HG03280 (cell line): ENCODE results near the gene MEPCE.
A peak's percentile ranks its signal among the peaks of the same experiment; 100 is the strongest.
"Not testable (repeated sequence)": the region's sequence is repeated elsewhere in the genome, so short reads cannot be mapped to it uniquely, and the experiment has no call there.

Experiments
- ATAC-seq: cut with Tn5 transposase; IDR thresholded peaks from one replicate; pipeline ENCODE4 v1.9.1; 2021; ENCODE audit warnings: mild to moderate bottlenecking, moderate library complexity; ENCODE audit not compliant: unreplicated experiment

MEPCE gene, protein sequence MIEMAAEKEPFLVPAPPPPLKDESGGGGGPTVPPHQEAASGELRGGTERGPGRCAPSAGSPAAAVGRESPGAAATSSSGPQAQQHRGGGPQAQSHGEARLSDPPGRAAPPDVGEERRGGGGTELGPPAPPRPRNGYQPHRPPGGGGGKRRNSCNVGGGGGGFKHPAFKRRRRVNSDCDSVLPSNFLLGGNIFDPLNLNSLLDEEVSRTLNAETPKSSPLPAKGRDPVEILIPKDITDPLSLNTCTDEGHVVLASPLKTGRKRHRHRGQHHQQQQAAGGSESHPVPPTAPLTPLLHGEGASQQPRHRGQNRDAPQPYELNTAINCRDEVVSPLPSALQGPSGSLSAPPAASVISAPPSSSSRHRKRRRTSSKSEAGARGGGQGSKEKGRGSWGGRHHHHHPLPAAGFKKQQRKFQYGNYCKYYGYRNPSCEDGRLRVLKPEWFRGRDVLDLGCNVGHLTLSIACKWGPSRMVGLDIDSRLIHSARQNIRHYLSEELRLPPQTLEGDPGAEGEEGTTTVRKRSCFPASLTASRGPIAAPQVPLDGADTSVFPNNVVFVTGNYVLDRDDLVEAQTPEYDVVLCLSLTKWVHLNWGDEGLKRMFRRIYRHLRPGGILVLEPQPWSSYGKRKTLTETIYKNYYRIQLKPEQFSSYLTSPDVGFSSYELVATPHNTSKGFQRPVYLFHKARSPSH

DNA sequence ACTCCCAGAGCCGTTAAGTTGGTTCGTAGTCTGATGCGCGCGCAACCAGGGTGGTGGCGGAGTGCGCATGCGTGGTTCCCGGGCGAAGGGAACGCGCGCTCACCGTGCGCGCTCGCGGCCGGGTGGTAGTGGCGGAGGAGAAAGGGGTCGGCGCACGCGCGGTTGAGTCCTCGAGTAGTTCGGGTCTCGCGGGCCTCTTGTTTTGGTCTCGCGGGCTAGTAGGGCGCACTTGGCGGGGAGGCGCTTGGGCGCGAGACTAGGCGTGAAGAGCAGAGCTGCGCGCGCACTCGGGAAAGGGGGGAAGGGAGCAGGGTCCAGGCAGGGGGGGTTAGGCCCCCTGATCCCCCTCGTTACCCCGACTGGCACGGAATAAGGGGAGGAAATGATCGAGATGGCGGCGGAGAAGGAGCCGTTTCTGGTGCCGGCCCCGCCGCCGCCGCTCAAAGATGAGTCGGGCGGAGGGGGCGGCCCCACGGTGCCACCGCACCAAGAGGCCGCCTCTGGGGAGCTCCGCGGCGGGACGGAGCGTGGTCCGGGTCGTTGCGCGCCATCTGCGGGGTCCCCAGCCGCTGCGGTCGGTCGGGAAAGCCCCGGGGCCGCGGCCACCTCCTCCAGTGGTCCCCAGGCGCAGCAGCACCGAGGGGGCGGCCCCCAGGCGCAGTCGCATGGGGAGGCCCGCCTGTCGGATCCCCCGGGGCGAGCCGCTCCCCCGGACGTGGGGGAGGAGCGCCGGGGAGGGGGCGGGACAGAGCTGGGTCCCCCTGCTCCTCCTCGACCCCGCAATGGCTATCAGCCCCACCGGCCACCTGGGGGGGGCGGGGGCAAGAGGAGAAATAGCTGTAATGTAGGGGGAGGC lies at the start of gene MEPCE:
TSS of gene MEPCE (plus strand) at position 195 of the 856 bp plus-strand sequence. CDS start at position 383, 188 bp downstream.
- peak; percentile 33 for ATAC-seq

DNA sequence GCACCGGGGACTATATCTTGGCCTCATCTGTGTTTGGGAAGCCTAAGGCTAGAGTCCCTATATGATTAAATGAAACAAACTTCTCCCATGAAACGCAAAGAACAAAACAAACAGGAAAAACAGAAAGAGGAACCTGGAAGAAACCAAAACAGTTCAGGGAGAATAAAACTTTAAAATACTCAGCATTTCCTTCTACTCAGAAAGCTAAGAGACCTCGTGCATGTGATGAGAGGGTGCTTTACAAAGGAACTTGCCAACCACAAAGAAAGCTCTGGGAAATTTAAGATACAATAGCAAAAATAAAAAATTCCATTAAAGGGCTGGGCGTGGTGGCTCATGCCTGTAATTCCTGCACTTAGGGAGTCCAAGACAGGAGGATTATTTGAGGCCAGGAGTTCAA lies 49.4 kb upstream of the MEPCE start:
- ATAC-seq = no peak

DNA sequence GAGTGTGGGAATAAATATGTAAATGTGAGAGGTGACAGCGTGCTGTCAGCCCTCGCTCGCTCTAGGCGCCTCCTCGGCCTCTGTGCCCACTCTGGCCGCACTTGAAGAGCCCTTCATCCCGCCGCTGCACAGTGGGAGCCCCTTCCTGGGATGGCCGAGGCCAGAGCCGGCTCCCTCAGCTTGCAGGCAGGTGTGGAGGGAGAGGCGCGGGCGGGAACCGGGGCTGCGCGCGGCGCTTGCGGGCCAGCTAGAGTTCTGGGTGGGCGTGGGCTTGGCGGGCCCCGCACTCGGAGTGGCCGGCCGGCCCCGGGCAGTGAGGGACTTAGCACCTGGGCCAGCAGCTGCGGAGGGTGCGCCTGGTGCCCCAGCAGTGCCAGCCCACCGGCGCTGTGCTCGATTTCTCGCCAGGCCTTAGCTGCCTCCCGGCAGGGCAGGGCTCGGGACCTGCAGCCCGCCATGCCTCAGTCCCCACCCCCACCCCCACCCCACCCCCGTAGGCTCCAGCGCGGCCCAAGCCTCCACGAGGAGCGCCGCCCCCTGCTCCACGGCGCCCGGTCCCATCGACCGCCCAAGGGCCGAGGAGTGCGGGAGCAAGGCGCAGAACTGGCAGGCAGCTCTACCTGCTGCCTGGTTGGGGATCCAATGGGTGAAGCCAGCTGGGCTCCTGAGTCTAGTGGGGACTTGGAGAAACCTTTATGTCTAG lies 47.9 kb upstream of the MEPCE start:
- not testable (repeated sequence) for ATAC-seq

DNA sequence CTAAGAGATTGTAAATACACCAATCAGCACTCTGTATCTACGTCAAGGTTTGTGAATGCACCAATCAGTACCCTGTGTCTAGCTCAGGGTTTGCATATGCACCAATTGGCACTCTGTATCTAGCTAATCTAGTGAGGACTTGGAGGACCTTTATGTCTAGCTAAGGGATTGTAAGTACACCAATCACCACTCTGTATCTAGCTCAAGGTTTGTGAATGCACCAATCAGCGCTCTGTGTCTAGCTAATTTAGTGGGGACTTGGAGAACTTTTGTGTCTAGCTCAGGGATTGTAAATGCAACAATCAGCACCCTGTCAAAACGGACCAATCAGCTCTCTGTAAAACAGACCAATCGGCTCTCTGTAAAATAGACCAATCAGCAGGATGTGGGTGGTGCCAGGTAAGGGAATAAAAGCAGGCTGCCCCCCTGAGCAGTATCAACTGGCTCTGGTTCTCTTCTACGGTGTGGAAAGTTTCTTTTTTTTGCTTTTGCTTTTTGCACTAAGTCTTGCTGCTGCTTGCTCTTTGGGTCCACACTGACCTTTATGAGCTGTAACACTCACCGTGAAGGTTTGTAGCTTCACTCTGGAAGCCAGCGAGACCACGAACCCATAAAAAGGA lies 47.3 kb upstream of the MEPCE start:
- ATAC-seq = not testable (repeated sequence)

DNA sequence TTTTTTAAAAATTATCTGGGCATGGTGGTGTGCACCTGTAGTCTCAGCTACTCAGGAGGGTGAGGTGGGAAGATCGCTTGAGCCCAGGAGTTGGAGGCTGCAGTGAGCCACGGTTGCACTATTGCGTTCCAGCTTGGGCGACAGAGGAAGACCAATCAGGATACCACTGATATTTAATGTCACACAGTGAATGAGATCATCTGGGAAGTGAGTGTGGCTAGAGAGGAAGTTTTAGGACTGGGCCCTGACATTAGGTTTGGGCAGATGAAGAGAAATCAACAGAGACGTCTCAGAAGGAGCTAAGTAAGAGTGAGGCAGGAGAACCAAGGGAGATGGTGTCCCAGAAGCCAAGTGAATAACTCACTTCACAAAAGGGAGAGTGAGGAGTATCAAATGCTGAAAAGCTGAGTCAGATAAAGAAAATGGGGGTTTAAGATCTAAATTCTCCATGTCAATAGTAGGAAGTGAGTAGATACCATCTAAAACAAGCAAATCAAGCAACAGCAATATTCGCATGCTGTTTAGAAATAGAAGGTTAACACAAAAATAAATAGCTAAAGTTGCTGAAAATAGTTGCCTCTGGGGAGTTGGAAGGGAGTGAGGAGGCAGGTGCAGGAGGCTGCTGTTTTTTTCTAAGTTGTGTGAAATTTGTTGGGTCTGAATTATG lies 44.9 kb upstream of the MEPCE start:
- ATAC-seq = no peak

DNA sequence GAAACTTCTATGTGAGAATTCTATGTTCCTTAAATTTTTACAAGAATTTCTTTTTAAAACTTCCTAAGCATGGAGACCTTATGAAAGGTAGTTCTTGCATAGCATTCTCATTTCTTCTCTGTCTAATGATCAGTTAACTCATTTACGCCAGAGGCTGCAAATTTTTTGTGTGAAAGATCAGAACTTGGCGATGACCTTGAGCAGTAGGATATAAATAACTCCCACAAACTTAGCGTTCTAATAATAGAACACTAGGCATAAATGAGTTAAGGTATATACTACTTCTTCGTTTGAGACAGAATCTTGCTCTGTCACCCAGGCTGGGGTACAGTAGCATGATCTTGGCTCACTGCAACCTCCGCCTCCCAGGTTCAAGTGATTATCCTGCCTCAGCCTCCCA lies 42.7 kb upstream of the MEPCE start:
- no peak for ATAC-seq

DNA sequence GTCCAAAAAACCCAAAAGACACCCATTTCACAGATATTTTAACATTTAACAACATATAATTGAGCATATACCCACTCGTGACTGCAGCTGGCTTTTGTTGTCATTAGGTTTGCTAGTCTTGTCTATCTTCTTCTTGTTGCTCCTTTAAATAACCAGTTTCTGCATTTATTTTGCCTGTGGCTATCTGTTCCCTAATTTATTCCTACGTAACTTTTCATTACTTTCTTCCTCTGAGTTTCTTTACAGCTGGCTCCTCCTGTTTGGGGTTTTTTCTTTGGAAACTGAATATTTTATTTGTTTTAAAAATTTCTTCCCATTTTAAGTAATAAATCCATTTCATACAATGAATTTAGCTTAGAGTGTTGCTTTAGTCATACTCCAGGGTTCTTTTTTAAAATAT lies 41.9 kb upstream of the MEPCE start:
- no peak for ATAC-seq

DNA sequence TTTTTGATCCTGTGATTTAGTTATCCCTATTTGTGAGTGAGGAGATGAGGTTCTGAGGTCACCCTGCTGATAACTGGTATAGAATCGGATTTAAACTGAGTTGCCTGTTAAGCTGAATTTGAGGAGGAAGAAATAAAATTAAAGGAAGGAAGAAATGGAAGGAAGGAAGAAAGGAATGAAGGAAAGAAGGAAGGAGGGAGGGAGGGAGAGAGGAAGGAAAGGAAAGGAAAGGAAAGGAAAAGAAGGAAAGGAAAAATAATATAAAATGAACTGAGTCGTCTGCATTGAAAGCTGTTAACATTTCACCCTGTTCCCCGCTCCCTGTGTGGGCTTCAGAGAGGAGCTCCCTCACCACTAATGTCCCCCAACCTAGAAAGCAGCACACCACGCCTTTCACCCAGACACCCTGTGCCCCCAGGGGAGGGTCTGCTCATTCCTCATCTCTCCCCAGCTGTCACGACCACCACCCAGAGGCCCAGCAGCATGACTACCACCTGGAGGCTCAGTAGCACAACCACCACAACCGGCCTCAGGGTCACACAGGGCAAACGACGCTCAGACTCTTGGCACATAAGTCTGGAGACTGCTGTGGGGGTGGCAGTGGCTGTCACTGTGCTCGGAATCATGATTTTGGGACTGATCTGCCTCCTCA lies 40.1 kb upstream of the MEPCE start:
- no peak for ATAC-seq

DNA sequence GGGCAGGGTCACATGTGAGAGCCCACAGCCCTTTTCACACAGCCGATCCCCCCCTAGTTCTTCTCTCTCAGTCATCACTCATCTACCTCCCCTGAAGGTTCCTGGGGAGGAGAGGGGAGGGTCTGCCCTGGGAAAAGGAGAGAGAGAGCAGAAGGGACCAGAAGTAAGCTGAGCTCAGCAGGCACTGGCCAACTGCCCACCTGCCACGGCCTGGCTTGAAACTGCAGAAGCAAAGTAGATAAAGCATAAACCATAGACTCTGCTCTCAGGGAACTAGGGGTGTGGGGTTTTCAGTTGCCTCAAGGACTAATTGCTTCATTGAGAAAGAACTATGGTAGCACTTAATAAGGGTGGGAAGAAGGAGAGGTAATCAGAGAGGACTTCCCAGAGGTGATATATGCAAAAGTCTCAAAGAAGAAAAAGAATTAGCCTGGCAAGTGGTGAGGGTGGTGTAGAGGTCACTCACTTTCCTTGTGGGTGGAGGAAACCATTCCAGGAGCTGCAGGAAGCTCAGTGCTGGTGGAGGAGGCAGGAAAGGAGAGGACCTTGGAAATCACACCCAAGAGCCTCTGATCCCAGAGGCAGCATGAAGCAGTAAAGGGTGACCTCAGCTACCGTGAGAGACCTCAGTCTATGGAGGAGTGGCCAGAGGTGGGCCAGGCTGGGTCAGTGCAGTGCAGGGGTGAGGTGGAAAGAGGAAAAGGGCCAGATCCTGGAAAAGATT lies 39.2 kb upstream of the MEPCE start:
- ATAC-seq = no peak

DNA sequence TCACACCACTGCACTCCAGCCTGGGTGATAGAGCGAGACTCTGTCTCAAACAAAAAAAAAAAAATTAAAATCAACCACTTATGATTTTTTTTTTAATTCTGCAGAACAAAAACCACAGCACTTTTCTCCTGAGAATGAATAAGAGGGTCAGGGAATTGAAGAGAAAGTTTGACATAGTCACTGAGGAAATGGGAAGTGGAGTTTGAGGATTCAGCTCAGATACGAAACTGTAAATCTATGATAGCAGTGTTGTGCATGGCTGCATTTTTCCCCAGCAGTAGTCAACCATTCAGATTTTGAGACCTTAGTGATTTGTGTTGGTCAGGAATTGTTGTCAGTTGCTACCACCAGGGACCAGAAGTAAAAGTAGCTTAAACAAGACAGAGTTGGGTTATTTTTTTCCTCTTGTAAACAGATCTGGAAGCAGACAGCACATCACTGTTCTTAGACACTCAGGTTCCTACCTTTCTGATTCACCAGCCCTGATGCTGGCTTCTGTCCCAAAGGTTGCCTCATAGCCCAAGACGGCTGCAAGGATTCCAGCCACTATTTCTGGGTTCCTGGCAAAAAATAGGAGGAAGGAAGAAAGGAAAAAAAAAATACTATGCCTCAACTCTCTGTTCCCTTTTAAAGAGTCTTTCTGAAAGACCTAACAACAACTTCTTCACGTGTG lies 36.3 kb upstream of the MEPCE start:
- ATAC-seq = no peak

DNA sequence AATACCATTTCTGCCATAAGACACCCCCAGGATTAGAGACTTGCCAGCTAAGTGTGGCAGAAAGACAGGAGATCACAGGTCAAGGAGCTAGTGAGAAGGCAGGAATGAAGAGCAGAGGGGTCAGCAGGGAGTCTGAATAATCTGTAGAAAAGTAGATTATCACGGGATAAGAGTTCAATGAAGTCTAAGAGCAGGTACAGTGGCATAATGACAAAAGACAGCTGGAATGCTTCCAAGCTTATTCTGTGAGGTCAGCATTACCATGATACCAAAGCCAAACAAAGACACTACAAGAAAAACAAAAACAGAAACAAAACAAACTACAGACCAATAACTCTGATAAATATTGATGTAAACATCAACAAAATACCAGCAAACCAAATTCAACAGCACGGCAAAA lies 35.6 kb upstream of the MEPCE start:
- ATAC-seq = no peak

DNA sequence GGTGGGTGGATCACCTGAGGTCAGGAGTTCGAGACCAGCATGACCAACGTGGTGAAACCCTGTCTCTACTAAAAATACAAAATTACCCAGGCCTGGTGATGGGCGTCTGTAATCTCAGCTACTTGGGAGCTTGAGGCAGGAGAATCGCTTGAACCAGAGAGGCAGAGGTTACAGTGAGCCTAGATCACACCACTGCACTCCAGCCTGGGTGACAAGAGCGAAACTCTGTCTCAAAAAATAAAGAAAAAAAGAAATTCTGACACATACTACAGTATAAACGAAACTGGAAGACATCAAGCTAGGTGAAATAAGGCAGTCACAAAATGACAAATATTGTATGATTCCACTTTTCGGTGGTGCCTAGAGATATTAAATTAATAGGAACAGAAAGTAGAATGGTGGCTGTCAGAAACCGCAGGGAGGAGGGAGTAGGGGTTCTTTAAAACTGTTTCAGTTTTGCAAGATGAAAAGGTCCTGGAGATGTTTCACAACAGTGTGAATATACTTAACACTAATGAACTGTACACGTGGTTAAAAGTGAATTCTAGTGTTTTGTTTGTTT lies 33.1 kb upstream of the MEPCE start:
- peak; percentile 80 for ATAC-seq

DNA sequence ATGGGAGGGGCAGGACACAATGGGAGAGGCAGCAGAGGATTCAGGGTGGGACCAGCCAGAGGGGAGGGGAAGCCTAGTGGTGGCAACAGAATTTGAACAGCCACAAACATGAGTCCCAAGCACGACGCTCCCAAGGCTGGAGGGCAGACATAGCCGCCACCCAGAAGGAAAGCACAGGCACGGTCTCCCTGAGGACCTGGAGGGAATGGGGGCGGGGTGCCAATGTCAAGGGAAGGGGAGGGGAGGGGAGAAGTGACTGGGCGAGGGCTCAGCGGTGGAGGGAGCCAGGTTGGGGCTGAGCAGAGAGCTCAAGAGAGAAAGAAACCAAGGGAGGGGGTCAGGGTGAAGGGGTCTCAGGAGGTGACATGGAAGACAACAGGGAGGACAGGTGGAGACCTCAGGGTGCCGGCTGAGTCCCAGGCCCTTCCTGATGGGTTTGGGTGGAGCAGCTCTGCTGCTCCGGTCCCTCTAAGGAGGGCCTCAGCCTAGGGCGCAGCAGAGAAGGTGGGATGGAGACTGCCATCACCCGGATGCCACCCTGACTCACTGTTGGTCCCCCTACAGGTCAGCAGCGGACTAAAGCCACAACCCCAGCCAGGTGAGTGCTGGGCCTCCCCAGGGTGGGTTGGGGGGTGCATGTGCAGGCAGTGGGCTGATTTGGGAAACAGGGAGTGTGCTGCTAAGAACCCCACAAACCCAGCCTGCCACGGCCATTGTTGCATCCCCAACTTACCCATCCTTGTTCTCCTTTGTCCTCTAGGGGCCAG lies 32.1 kb upstream of the MEPCE start:
- ATAC-seq = no peak

DNA sequence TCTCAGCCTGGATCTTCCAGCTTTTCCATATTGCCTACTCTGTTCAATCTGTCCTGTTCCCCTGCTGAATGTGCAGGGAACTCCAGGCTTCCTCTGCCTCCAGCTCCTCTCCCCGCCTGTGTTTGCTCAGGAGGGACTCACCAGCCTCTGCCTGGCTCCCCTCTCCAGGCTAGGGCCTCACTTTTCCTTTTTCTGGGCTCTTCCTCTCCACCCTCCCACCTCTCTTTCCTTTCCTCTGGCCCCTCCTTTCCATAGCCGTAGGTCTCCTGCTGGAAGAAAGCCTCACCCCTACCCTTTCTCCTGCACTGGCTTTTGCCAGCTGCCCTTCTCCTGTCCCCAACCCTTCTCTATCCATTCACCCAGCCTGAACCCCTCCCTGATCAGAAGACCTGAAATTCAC lies 31.4 kb upstream of the MEPCE start:
- ATAC-seq = no peak

DNA sequence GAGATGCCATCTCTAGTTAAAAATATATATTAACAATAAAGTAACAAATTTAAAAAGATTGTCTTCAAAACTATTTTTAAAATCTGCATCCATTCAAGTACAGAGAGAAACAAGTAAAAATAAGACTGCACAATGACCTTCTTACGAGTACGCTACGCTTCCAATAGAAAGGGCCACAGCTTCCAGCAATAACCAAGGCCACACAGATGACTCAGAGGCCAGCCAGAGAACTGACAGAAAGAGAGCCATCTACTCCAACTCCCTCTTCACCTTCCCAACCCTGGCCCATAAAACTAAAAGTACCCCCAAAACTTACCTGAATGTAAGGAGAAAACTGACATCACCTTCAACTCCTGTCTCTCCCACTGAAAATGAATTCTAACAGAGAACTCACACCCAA lies 29.6 kb upstream of the MEPCE start:
- no peak for ATAC-seq

DNA sequence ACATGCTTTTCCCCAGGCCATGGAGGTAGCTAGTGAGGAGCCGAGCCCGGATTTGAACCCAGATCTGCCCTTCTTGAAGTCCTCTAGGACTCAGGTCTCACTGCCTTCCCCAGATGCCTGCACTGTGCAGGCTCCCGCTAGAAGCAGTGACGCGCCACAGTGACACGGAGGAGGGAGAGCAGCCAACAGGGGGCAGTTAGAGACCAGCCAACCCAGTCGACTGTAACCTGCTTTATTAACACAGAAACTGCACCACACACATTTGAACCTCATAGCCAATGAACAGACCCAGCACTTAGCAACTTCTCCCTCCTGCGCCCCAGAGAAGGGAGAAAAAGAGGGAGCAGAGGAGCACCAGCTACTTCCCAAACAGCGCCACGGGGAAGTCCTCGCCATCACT lies 29.0 kb upstream of the MEPCE start:
- ATAC-seq = no peak

DNA sequence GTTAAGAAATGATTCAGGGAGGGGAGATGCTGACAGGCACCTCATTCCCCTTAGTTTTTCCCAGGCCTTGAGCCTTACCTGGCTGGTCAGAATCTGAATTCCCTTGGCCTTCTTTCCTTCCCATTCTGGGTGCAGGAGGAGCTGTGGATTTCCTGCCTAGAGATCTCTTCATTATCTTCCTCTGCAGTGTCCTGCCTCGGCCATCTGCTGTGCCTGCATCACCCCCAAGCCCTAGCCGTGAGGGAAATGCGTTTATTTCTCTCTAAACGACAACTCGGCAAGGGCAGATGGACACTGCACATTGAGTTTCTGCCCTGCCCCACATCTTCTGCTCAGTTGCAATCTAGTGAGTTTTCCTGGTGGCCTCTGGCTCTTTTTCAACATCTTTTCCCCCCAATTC lies 27.8 kb upstream of the MEPCE start:
- no peak for ATAC-seq
